GM12878 (cell line): ENCODE measurements around the gene ARHGAP40. TPM values are rescaled to one million over a fixed set of nuclear protein-coding genes. Genes with fewer than 3 reads are reported as not detected.

ENCODE experiments used
- ATAC-seq: fragments of 200-7000 bp; cut with Tn5 transposase; 3 replicates; pipeline ENCODE4 v1.9.1; 2020; ENCODE audit warnings: mild to moderate bottlenecking, moderate library complexity
- BruUV-seq: library from RNA; stranded (reverse); fragments of 400-500 nt; replicated peaks from 2 replicates; lab custom pipeline; 2021; lab: Mats Ljungman, UMichigan
- CTCF ChIA-PET: fragments of 300-600 bp; sonication (Branson Sonifier 250); formaldehyde crosslinking; extraction: SDS; loops from one replicate; lab custom pipeline; 2021; ENCODE audit warnings: inconsistent platforms; lab: Yijun Ruan, JAX
- POLR2A ChIA-PET: fragments of 350-600 bp; formaldehyde crosslinking; extraction: SDS; loops from one replicate; lab custom pipeline; 2021; ENCODE audit warnings: inconsistent platforms; lab: Charles Lee
- RAD21 ChIA-PET: fragments of 300-600 bp; sonication (Branson Sonifier 250); formaldehyde crosslinking; loops from one replicate; lab custom pipeline; 2023; ENCODE audit warnings: antibody characterized with exemption; ENCODE audit not compliant: unreplicated experiment; lab: Charles Lee
- SMC1A ChIA-PET: fragments of 300-600 bp; sonication (Branson Sonifier 250); formaldehyde crosslinking; loops from one replicate; lab custom pipeline; 2023; ENCODE audit not compliant: unreplicated experiment, uncharacterized antibody; lab: Charles Lee
- DNase-seq: peaks from one replicate; pipeline ENCODE4 v3.0.0-alpha.2; 2011; ENCODE audit warnings: low read depth, low spot score
- FAIRE-seq: peaks from 3 replicates; lab custom pipeline; 2011; peaks lifted over from hg19 to GRCh38; lab: Jason Lieb, UNC
- H2AFZ ChIP-seq: 2 replicates; pipeline ENCODE4 v1.6.0; 2011; ENCODE audit warnings: low read depth, low read length, control low read depth; ENCODE audit not compliant: control insufficient read depth
- H3K27ac ChIP-seq: 2 replicates; pipeline ENCODE4 v1.5.1; 2011; ENCODE audit warnings: control low read depth; ENCODE audit not compliant: control insufficient read depth, insufficient read depth
- H3K27me3 ChIP-seq, 2 experiments: replicated peaks in 1 of 2; 2 replicates each; pipeline versions ENCODE4 v1.6.0 to v1.6.1; 2011; ENCODE audit warnings: low read length in 1 of 2; ENCODE audit not compliant: control insufficient read depth in 2 of 2, insufficient read depth in 2 of 2
- H3K36me3 ChIP-seq, 2 experiments: 2 replicates each; pipeline ENCODE4 v1.5.1; 2011; ENCODE audit warnings: low read length in 1 of 2; ENCODE audit not compliant: control insufficient read depth in 2 of 2, insufficient read depth in 2 of 2
- H3K4me1 ChIP-seq: 2 replicates; pipeline ENCODE4 v1.6.1; 2011; ENCODE audit warnings: mild to moderate bottlenecking, low read length, moderate library complexity, mixed read lengths; ENCODE audit not compliant: control insufficient read depth, insufficient read depth
- H3K4me2 ChIP-seq: 2 replicates; pipeline ENCODE4 v1.6.0; 2011; ENCODE audit warnings: control low read depth; ENCODE audit not compliant: control insufficient read depth, insufficient read depth
- H3K4me3 ChIP-seq: fragments of 200-600 bp; sonication (generic); 2 replicates; pipeline ENCODE4 v1.5.1; 2016
- H3K79me2 ChIP-seq: 2 replicates; pipeline ENCODE4 v1.6.0; 2011; ENCODE audit warnings: low read length; ENCODE audit not compliant: control insufficient read depth, insufficient read depth
- H3K9ac ChIP-seq: 2 replicates; pipeline ENCODE4 v1.8.0; 2011; ENCODE audit warnings: low read length, control low read depth, mixed read lengths; ENCODE audit not compliant: control insufficient read depth, insufficient read depth
- H3K9me3 ChIP-seq: replicated peaks from 3 replicates; pipeline ENCODE4 v1.5.1; 2011; ENCODE audit warnings: mild to moderate bottlenecking, low read length; ENCODE audit not compliant: control insufficient read depth, insufficient read depth
- H4K20me1 ChIP-seq: 2 replicates; pipeline ENCODE4 v1.6.0; 2011; ENCODE audit not compliant: control insufficient read depth, insufficient read depth
- BACH1 ChIP-seq: fragments of 450-650 bp; IDR thresholded peaks from 2 replicates; pipeline ENCODE4 v1.6.1; 2017; ENCODE audit warnings: mild to moderate bottlenecking, borderline replicate concordance
- BCL11A ChIP-seq: IDR thresholded peaks from 2 replicates; pipeline ENCODE4 v1.6.1; 2011; ENCODE audit warnings: low read depth, low read length
- BMI1 ChIP-seq: fragments of 450-650 bp; IDR thresholded peaks from 2 replicates; pipeline ENCODE4 v1.6.1; 2016; ENCODE audit warnings: mild to moderate bottlenecking, moderate library complexity, borderline replicate concordance
- CREB1 ChIP-seq: IDR thresholded peaks from 2 replicates; pipeline ENCODE4 v1.6.1; 2012; ENCODE audit warnings: low read depth, mild to moderate bottlenecking, inconsistent platforms
- EZH2 ChIP-seq: IDR thresholded peaks from 2 replicates; pipeline ENCODE4 v1.6.1; 2012; ENCODE audit warnings: low read depth, mild to moderate bottlenecking, control low read depth, inconsistent platforms, low read length, borderline replicate concordance; ENCODE audit not compliant: control insufficient read depth
- IKZF2 ChIP-seq, 2 experiments: fragments of 450-650 bp; IDR thresholded peaks; 2 replicates each; pipeline ENCODE4 v1.6.1; 2017; ENCODE audit warnings: mild to moderate bottlenecking in 2 of 2, moderate library complexity in 2 of 2
- WGBS: methylation state at CpG from one replicate; pipeline ENCODE4 v1.1.6; 2016; ENCODE audit warnings: low lambda C conversion rate; ENCODE audit not compliant: insufficient replicate concordance, insufficient coverage; ENCODE audit errors: missing lambda C conversion rate; 5-methylcytosine and 5-hydroxymethylcytosine counted together
- in situ Hi-C: fragments of 300-500 bp; cut with MboI; formaldehyde crosslinking; loops from 9 replicates; pipeline ENCODE4 v1.14.3; 2018; ENCODE audit warnings: mixed read lengths
- intact Hi-C: fragments of 100-400 bp; cut with micrococcal nuclease; formaldehyde crosslinking; loops from one replicate; pipeline ENCODE4 v1.14.2; 2022; ENCODE audit not compliant: unreplicated experiment
- polyA plus RNA-seq, 11 experiments: library from polyadenylated mRNA; depleted of rRNA in 4 of 11; unstranded in 6 of 11; stranded (reverse) in 5 of 11; fragments of >200 nt; fragmentation: Nextera tagmentation in 4 of 11; fragmentation: Illumina TruSeq in 1 of 11; extraction: Ambion mirVana in 4 of 11; extraction: Trizol in 1 of 11; gene quantifications; 1 replicate in 1 of 11; 2 replicates in 10 of 11; pipeline versions ENCODE4 v1.2.1 to v1.2.3, GENCODE V29; 2011 to 2016; ENCODE audit warnings: inconsistent platforms in 2 of 11, missing spikeins in 2 of 11, low read depth in 1 of 11
- total RNA-seq, 4 experiments: library from RNA; depleted of rRNA in 3 of 4; stranded (reverse); fragments of >200 nt in 3 of 4; fragmentation: Illumina TruSeq in 1 of 4; extraction: Trizol in 1 of 4; gene quantifications; 2 replicates each; pipeline versions ENCODE4 v1.2.1 to v1.2.3, GENCODE V29; 2013 to 2021
- TF ChIP-seq, protein P1 (sequence below): IDR thresholded peaks from 2 replicates; pipeline ENCODE4 v1.6.1; 2011; ENCODE audit warnings: low read depth, low read length, improper control_type of control experiment, borderline replicate concordance

Gene ARHGAP40
- total and polyA plus RNA-seq, 10 of the 15 experiments (the other 5 are each of a cell fraction or from before 2014, with no cell fraction given): 0.06 to 0.07 TPM; not detected in 8

DNA sequence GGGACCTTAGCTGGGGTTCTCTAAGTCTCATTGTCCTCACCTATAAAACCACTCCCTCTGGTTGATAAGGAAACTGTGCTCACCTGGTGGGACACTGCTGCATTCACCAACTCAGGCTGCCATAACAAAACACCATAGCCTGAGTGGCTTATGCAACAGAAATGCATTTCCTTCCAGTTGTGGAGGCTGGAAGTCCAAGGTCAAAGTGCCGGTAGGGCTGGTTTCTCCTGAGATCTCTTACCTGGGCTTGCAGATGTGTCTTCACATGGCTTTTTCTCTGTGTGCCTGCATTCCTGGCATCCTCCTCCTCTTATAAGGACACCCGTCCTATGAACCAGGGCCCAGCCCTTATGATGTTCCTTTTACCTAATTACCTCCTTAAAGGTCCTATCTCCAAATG, 62.7 kb downstream of the ARHGAP40 start (continued):
- TF ChIP-seq, protein P1, sequence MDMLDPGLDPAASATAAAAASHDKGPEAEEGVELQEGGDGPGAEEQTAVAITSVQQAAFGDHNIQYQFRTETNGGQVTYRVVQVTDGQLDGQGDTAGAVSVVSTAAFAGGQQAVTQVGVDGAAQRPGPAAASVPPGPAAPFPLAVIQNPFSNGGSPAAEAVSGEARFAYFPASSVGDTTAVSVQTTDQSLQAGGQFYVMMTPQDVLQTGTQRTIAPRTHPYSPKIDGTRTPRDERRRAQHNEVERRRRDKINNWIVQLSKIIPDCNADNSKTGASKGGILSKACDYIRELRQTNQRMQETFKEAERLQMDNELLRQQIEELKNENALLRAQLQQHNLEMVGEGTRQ: no peak
- TF ChIP-seq CREB1: no peak
- no peak for TF ChIP-seq BACH1
- TF ChIP-seq BCL11A: no peak
- TF ChIP-seq EZH2: no peak

- H3K9me3 ChIP-seq: no peaks in the 10 kb centered on the region
- H3K4me2 ChIP-seq: no peak overlapping the region
- ChIA-PET CTCF (no interaction called here), POLR2A (no interaction called here)
- no TSS peak for BruUV-seq
- FAIRE-seq: no peak
- H3K4me3 ChIP-seq: no peak overlapping the region
- H3K27ac ChIP-seq: no peak overlapping the region
- no peaks in the 10 kb centered on the region for H4K20me1 ChIP-seq
- WGBS: 95% methylated on average over 3 of the region's 3 CpGs
- TF ChIP-seq BMI1: 0 out of 2 replicates have a peak, but pooled peaks have one; percentile 34
- TF ChIP-seq IKZF2 (IDR thresholded peaks at IDR 0.05): no peak
- TF ChIP-seq, all 136 proteins: peak for 1
- DNase-seq (no peak), ATAC-seq (no peak)
- Histone ChIP-seq H3K4me1 (no peaks in the 10 kb centered on the region), H3K36me3 (no peaks in the 10 kb centered on the region), H3K27me3 (peaks cover 2 to 6% of the 10 kb centered on the region in 2 experiments), H3K9ac (no peak overlapping the region), H3K79me2 (no peaks in the 10 kb centered on the region), H2AFZ (no peak overlapping the region)
- RAD21 ChIA-PET: no interaction called here
- in situ Hi-C loops: no loop called here
- SMC1A ChIA-PET: no interaction called here
- intact Hi-C loops: no loop called here
Observed at GRCh38 chr20:38665094-38665493, 63.5 kb downstream of the ARHGAP40 start.
